IPS-18c (cell line): ENCODE results near the gene RGS8.

Experiments
- H3K4me3 ChIP-seq: 2 replicates; pipeline ENCODE4 v1.7.0; 2013; ENCODE audit warnings: low read depth, mild to moderate bottlenecking, low read length, moderate library complexity; ENCODE audit not compliant: insufficient read depth
- H3K9me3 ChIP-seq: one replicate; pipeline ENCODE4 v1.6.1; 2013; ENCODE audit warnings: mild to moderate bottlenecking, low read length, moderate library complexity; ENCODE audit not compliant: control insufficient read depth, insufficient read depth

RGS8 gene

DNA sequence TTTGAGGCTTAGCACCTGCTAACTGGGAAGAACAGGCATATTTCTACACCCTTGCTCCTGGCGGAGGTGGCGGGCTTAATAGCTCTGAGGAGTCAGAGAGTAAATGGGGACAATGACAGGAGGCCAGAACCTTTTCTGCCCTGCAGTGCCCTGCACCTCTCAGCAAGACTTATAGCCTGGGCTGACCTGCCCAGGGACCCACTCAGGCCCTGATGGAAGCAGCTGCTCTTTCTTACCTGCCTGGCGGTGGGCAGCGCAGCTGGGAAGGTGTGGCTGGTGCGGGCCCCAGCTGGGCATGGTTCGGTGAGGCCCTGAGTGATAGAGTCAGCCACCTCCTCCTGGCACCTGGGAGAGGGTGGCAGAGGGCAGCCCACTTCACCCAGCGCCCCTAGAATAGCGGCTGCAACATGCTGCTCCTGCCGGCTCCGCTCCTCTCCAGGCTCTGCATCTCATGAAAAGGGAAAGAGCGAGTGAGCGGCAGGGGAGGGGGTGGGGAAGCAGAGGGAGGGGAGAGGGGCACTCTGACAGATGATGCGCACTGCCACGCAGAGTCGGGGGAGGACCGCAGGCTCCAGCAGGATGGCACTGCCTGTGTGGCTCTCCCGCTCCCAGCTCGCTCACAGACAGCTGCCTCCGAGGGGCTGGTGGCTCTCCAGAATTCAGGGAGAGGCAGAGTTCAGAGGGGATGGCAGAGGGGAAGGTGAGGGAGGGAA is at the start of gene RGS8:
RGS8 (minus strand) TSS at position 472 of the 713 bp plus-strand sequence. CDS start 14,938 bp downstream, outside the sequence.
- no peaks in the 10 kb centered on the region for H3K9me3 ChIP-seq
- H3K4me3 ChIP-seq: no peak within 1 kb of the TSS; the same call in 1 of the 2 replicates

DNA sequence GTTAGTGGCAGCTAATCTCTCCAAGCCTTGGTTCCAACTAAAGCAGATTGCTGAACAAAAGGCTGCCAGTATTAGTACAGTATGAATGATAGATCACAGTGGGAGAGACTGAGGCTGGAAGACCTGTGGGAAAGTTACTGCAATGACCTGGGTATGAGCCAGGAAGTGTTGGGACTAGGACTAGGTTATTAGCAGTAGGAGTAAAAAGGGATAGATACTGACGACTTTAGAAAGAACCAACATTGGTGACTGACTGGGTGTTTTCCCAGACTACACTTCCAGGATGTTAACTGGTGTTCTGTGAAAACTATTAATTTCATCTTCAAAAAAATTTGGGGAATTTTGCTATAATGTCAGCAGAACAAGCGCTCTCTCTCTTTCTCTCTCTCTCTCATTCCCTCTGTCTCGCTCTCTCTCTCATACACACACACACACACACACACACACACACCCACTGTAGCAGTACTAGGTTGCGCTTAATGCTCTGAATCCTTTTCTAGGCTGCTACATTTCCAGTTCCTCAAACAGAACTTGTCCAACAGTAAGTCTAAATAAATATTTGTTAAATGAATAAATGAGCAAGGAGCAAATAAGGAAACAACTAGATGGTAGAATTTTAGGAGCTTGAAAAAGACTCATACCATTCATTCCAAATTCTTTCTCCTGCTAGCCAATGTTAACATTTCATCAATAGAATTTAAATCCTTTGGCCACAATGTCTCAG is 47.6 kb upstream of the RGS8 start:
- Histone ChIP-seq H3K4me3 (no peak overlapping the region), H3K9me3 (no peaks in the 10 kb centered on the region)

DNA sequence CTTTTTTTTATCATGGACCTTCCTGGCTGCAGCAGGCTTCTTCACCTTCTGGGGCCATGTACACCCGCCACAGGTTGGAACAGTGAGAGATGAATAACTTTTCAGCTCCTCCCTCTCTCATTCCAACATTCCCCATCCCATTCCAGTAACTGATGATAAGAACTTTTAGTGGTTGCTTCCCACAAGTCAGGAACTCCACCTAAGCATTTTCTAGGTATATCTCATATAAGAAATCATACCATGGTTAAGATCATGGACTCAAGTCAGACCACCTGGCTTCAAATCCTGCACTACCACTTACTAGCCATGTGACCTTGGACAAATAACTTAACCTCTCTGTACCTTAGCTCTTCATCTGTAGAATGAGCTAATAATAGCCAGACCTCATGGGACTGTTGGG is 42.5 kb upstream of the RGS8 start:
- Histone ChIP-seq H3K9me3 (no peaks in the 10 kb centered on the region), H3K4me3 (no peak overlapping the region)

GRCh38 chr1:182725259-182726255 is 41.2 kb upstream of the RGS8 start:
- Histone ChIP-seq H3K9me3 (no peaks in the 10 kb centered on the region), H3K4me3 (no peak overlapping the region)

- no peak overlapping the region for H3K4me3 ChIP-seq
- peaks cover 2% of the 10 kb centered on the region for H3K9me3 ChIP-seq
These were observed 39.8 kb upstream of the RGS8 start for GRCh38 chr1:182724215-182724614.

GRCh38 chr1:182723200-182723599 is 38.8 kb upstream of the RGS8 start:
- Histone ChIP-seq H3K4me3 (no peak overlapping the region), H3K9me3 (peaks cover 2% of the 10 kb centered on the region)

- peaks cover 2% of the 10 kb centered on the region for H3K9me3 ChIP-seq
- H3K4me3 ChIP-seq: no peak overlapping the region
These were observed 37.1 kb upstream of the RGS8 start for GRCh38 chr1:182721525-182721924.

DNA sequence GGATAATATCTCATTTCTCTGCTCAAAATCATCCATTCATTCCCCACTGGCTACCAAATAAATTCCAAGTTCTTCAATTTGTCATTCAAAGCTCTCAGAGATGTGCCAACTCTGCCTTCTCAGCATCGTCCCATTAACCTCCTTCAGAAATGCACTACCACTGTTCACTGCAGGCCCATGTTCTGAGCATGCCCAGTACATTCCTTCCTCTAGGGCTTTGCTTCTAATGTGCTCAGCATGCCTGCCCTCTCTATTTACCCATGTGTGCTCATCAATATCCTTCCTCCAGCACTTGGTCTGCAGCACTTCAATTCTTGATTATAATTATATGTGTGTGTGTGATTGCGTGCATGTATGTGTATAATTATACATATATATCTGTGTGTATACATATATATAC is 36.1 kb upstream of the RGS8 start:
- Histone ChIP-seq H3K4me3 (no peak overlapping the region), H3K9me3 (peaks cover 2% of the 10 kb centered on the region)

DNA sequence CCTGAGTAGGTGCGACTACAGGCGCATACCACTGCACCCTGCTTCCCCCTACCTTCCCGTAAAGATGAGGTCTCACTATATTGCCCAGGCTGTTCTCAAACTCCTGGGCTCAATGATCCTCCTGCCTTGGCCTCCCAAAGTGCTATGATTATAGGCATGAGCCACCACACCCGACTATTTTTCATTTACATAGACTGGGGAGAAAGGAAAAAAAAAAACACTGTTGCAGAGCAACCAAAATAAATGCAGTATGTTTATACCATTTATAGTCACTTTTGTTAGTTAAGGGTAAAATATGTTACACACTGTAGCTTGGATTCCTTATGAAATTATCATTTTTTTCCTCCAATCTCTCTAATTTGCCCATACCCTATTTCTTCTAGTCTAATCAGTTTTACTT is 35.2 kb upstream of the RGS8 start:
- H3K4me3 ChIP-seq: no peak overlapping the region
- H3K9me3 ChIP-seq: peaks cover 2% of the 10 kb centered on the region

GRCh38 chr1:182718311-182718710 is 33.9 kb upstream of the RGS8 start:
- H3K9me3 ChIP-seq: peaks cover 2% of the 10 kb centered on the region
- no peak overlapping the region for H3K4me3 ChIP-seq

- H3K4me3 ChIP-seq: no peak overlapping the region
- peaks cover 2% of the 10 kb centered on the region for H3K9me3 ChIP-seq
These were observed 32.6 kb upstream of the RGS8 start for GRCh38 chr1:182716740-182717720.

GRCh38 chr1:182715531-182715930 is 31.1 kb upstream of the RGS8 start:
- H3K9me3 ChIP-seq: peaks cover 2% of the 10 kb centered on the region
- no peak overlapping the region for H3K4me3 ChIP-seq

- Histone ChIP-seq H3K4me3 (no peak overlapping the region), H3K9me3 (no peaks in the 10 kb centered on the region)
These were observed 30.2 kb upstream of the RGS8 start for GRCh38 chr1:182714546-182714945.

GRCh38 chr1:182713939-182714338 is 29.6 kb upstream of the RGS8 start:
- no peaks in the 10 kb centered on the region for H3K9me3 ChIP-seq

DNA sequence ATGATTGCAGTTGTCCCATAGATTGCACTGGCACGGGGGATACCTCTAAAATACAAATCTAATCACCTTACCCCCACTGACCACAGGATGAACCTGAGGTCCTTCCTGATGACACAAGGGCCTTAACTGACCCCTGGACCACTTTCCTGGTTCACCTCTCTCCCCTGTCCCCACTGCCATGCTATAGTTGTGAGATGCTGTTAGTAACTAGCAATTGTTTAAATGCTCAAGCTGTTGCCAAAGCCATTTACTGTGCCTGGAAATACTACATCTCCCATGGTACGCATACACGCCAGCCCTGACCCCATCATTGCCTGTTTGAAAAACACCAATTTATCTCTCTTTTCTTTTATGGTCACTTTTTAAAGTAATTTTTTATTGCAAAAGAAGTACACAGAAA is 29.1 kb upstream of the RGS8 start:
- H3K9me3 ChIP-seq: no peaks in the 10 kb centered on the region
- no peak overlapping the region for H3K4me3 ChIP-seq

More at GRCh38 chr1:182713939-182714338, 29.6 kb upstream of the RGS8 start:
- no peak overlapping the region for H3K4me3 ChIP-seq

DNA sequence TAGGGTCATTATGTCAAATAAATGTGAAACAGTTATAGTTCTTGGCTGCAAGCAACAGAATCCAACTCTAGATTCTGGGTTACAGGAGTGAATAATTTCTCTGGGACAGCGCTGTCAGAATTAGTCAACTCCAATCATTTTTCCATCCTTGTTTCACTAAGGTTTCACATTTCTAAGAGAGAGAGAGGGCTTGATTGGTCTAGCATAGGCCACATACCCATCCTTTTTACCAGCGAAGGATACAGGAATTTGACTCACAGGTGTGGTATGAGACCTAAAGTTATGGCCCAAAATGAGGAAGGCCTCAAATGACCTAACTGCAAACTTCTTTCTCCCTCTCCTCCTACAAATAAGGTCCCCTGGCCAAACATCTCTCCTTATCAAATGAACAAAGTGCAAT is 25.5 kb upstream of the RGS8 start:
- Histone ChIP-seq H3K9me3 (peaks cover 2% of the 10 kb centered on the region), H3K4me3 (no peak overlapping the region)
